ENCODE measurements around the gene PAPPA.

The PAPPA gene

DNA sequence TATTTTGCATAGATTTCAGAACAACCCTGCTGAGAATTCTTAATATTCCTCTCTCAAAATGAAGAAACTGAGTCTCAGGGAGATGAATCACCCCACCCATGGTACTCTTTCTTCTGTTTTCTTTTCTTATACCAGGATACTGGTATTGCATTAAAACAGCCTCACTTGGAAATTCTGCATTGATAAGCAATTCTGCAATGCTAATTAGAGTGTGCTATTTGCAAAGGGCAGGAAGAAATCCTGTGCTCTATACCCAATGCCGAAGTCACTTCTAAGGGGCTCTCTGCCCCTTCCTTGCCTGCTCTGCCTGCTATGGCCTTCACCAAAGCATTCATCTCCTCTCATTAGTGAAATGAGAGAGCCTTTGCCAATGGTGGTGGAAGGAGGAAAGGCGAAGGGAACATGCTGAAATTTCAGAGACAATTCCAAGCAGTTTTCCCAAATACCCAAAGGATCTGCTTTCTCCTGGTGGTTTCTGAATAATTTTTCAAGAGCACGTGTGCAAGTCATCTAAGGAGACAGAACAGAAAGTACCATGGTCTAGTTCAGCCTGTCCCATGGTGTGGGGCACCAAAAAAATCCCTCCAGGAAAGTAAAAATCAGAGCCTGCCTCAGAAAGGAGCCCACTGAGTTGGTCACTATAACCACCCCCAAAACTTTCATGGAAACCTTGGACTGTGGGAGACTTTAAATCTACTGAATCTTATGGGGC lies 156.5 kb downstream of the PAPPA start:
- in situ Hi-C loops (cut with MboI; ENCODE audit: low sequenced_read_pairs): no loop called here

DNA sequence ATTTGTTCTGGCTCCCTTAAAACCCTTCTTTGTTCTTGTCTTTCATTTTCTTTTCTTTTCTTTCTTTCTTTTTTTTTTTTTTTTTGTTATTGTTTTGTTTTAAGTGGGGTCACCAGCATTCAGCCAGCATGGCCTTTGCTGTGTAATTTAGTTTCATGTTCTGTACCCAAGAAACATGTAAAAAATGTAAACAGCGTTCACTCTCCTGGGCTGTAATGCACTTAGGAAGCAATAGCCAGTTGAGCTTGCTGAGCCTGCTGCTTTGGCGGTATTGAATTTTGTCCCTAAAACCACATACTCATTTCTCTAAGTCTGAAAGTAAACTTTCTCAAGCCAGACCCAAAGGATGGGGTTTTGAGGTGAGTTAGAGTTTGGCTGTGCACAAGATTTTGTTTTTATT lies 158.6 kb downstream of the PAPPA start:
- in situ Hi-C loops (cut with MboI; ENCODE audit: low sequenced_read_pairs): no loop called here

DNA sequence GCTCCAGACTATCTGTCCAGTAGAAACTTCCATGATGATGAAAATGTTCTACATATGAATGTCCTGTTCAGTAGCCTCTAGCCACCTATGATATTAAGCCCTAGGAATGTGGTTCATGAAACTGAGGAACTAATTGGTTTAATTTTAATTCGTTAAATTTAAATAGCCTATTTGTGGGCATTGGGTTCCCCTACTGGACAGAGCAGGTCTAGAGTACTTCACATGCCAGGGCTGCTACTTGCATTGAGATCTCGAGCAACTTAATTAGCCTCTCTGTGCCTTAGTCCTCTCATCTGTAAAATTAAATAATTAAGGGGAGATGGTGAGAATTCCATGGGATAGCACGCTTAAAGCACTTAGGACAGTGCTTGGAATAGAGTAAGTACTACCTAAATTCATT lies 160.0 kb downstream of the PAPPA start:
- in situ Hi-C loops (cut with MboI; ENCODE audit: low sequenced_read_pairs): no loop called here

DNA sequence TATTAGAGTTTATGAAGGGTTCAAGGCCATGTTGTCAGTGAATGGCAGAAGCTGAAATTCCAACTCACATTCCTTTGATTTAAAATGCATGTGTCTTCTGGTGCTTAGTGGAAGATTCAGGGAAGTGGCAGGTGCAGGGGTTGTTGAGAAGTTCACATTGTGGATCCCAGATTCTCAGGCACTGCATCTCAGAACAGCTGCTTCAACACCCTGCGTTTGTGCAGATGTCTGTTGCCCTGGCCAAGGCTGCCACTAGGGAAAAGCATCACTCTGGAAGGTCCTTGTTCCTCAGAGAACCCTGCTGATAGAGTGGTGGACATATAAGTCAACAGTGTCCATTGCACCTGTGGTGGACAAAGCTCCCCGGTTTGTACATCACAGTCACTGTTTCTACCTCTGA lies 162.7 kb downstream of the PAPPA start:
- in situ Hi-C loops (cut with MboI; ENCODE audit: low sequenced_read_pairs): no loop called here

DNA sequence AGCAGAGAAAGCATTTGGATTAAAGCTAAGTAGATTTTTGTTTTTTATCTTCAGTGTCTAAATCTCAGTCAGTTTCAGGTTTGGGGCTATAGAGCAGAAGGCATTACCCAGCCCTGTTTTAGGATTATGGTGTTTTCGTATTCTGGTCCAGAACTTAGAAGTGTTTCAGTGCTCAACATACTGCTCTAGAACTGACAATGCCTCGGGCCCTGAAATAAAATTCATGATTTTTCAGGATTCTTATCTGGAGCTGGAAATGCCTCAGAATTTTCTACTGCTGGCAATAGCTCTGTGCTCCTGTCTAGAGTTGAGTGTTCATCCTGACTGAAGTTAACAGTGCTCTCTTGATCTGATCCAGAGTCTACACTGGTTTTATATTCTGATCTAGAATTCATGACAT lies 163.9 kb downstream of the PAPPA start:
- in situ Hi-C loops (cut with MboI; ENCODE audit: low sequenced_read_pairs): no loop called here

DNA sequence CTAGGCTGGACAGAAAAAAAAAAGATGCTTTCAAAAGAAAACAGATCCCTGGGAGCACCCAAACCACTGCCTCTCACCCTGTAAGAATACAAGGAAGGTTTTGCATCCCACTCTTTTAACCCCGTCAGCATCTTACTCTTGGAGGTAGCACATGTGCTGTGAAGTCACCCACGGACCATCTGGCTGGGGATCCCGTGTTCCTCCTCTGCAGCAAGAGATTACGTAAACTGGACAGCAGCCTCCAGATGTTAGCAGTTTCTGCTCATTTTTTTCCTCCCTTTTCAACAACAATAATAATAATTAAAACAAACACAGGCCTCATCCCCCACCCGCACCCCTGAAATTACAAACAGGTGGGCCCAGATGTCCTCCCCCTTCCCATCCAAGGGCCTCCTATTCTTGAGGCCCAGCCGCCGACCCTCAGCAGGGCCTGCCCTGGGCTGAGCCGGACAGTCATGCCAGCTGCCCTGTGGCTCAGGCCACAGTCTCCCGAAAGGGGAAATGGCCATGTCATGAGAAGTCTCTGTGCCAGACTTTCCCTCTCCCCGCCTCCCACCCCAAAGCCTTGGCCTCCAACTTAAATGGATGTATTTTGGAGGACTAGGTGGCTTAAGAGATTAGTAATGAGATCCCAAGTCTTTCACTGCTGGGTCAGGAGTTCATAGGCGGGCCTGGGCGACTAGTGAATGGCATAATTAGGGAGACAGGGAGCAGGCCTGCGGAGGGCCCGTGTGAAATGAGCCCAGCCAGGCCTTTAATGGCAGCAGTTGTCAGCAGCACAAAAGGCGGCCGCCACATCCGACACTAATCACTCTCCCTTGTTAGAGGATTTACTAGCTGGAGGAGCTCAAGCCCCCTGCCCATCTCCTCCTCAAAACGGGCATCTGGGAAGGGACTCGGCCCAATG lies 165.1 kb downstream of the PAPPA start:
- in situ Hi-C loops (cut with MboI; ENCODE audit: low sequenced_read_pairs): no loop called here

DNA sequence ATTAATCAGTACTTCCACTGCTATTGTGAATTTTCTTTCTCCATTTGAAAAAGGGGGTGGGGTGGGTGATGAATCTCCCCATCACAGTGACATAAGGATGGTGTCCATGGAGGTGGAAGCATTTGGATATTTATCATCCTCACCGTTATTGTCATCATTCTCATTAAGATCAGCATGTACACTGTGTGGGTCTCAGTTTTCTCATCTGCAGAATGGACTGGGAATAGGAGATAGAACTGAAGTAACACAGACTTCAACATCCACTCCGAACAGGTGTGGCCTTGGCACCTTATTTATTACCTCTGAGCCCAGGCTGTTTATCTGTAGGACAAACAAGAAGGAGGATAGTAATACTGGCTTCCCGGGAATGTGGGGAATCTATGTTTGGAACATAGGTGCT lies 165.9 kb downstream of the PAPPA start:
- in situ Hi-C loops (cut with MboI; ENCODE audit: low sequenced_read_pairs): no loop called here

DNA sequence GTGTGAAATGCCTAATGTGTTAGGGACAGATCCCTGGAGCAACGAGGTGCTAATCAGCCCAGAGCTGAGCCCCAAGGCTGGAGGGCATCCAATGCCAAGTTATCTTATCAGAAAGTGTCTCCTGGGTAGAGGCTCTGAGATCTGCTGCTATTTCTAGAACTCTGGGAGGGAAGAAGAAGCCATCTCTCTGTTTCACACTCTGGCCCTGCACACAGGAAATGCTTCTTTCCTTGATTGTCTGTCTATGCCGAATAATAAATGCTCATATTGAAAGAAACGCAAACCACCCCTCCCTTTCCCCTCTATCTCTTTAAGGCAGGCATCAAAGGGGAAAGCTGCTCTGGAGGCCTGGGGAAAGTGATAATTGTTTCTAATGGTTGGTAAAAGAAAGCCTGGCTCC lies 166.7 kb downstream of the PAPPA start:
- in situ Hi-C loops (cut with MboI; ENCODE audit: low sequenced_read_pairs): no loop called here

DNA sequence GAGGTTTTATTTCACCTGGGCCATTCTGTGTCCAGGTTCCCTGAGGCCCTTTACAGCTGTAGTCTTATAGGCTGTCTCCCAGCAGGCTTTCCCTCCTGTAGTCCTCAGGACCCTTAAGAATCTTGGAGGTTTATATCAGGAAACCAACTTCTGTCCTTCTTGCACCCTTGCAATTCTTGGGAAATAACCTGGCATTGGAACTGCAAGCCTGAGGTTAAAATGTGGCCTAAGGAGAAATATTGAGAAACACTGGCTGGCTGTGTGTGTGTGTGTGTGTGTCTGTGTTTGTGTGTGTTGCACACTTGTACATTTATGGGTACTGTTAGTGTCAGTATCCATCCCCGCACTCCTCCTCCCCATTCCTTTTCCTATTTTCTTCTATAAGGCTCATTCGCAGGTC lies 168.9 kb downstream of the PAPPA start:
- in situ Hi-C loops (cut with MboI; ENCODE audit: low sequenced_read_pairs): no loop called here

DNA sequence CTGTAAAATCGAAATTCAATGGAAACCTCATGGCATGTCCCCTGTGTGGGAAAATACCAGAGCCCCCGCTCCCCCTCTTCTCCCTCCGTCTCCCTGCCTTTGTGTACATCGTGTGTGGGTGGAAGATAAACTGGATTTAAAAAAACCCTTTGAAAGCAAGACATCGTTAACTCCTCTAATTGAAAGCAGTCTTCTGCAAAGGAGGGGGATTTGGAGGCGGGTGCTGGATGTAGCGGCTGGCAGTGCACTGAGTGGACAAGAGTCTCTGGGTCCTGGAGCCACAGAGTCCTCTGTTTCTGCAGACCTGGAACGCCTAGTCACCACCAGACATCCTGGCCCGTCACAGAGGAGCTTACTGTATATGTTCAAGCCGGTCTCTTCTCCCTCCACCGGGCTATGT lies 169.4 kb downstream of the PAPPA start:
- in situ Hi-C loops (cut with MboI; ENCODE audit: low sequenced_read_pairs): no loop called here

DNA sequence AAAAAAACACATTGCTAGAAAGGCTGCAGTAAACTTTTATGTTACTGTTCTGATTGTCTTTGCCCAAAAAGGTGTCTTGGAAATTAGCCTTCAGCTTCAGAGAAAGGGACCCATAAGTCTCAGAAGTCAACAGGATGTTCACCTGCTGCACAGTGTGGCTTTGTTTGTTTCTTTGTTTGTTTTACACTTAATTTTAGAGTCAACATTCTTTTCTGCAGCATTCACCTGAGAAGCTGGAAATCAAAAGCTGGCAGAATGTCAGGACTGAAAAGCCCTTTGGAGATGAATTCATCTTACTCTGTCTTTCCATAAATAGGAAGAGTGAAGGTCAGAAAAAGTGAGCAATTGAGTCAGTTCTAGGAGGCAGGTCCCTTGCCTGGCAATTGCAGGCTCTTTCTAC lies 170.0 kb downstream of the PAPPA start:
- in situ Hi-C loops (cut with MboI; ENCODE audit: low sequenced_read_pairs): no loop called here

DNA sequence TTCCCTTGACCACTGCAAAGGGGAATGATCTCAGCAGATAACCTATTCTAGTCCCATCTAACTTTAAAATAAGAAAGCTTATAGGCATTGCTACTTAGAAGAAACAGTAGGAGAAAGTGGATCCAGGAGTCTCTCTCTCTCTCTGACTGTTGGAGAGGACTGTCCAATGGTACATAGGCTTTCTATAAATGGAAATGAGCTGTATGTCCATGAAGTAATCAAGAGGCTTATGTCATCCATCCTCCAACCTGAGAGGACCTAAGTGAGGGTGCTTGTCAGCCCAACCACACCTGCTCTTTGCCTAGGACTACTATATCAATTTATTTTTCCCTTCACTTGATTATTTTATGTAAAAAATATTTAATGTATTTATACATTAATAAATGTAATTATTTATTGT lies 172.3 kb downstream of the PAPPA start:
- in situ Hi-C loops (cut with MboI; ENCODE audit: low sequenced_read_pairs): no loop called here

DNA sequence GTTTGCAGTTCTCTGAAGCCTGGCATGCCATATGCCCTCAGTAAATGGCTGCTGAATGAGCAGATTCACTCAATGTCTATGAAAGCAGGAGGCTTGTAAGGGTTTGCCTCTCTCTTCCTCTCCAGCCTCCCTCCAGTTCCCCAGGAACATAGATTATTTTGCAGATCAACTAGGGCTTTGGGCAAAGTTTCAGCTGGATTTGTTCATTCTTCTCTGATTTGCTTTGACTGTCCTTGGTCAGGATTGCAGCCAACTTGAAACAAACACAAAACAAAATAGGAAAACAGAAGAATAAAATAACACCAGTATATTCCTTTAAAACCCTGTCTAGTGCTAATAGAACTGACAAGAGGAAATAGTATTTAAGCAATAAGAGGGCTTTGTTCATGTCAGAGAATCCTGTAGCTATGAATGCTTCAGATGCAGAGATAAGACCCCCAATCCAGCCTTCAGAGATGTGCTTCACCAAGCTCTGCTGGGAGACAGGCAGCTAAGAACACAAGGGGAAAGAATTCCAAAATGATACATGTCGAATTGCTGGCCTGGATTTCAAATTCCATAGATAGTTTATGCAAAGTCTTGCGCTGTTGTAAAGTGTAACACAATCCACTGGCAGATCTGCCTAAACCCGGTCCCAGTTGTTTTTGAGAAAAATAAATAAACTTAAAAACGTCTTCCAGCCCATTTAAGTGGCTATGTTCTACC lies 174.3 kb downstream of the PAPPA start:
- in situ Hi-C loops (cut with MboI; ENCODE audit: low sequenced_read_pairs): no loop called here

DNA sequence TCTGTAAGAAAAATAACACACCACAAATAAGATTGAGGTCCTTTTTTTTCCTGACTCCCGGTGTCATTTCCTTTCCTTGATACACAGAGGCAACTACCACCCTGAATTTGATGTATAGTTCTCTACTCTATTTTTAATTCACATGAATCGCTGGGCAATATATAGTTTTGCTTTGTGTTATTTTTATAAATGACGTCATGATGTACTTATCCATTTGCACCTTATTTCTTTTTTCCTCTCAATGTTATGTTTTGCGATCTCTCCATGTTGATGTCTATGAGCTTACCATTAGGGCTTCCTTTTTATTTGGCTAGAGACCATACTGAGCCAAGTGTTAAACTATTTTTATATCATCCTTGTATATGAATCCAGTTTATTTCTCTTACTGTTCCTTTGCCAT lies 175.9 kb downstream of the PAPPA start:
- in situ Hi-C loops (cut with MboI; ENCODE audit: low sequenced_read_pairs): no loop called here

DNA sequence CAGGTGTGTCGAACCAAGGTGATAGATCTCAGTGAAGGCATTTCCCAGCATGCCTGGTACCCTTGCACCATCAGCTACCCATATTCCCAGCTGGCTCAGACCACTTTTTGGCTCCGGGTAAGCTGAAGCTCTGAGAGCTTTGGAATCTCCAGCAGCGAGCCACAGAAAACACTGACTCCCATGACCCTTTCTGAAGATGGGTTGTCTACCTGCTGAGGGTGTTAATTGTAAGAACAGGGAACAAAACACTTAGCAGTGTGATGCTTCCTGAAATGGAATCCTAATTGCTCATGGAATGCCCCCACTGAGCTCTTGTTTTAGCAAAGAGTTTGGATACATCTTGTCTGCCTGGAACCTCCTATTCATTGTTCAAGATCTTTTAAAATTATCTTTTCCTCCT lies 177.7 kb downstream of the PAPPA start:
- in situ Hi-C loops (cut with MboI; ENCODE audit: low sequenced_read_pairs): no loop called here

DNA sequence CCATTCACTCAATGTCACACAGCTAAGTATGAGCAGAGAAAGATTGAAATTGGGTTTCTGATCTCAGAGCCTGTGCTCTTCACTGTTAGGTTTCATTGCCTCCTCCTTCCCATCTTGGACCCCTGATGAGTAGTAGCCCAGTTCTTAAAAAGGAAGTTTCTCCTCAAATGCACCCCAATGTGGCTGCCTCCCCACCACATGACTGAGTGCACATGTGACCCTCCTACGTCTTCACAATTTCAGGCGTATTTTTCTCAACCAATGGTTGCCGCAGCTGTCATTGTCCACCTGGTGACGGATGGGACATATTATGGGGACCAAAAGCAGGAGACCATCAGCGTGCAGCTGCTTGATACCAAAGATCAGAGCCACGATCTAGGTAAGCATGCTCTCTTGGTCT lies 178.5 kb downstream of the PAPPA start:
- in situ Hi-C loops (cut with MboI; ENCODE audit: low sequenced_read_pairs): no loop called here

DNA sequence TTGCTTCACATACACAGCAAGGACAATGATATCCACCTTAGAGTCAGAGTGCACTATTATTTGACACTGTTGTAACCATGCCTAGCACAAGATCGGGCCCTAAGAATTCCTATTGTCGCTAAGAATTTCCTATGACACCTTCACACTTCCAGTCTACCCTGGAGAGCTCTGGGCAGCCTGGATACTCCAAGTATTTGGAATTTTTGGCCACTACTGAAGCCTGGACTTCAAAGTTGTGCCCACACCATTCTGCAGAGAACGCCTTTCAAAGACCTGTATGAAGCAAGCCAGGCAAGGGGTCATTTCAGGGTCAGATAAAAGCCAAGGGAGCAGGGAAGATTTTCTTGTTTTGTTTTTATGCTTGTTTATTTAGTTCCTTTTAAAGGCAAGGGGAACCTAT lies 179.7 kb downstream of the PAPPA start:
- in situ Hi-C loops (cut with MboI; ENCODE audit: low sequenced_read_pairs): no loop called here

DNA sequence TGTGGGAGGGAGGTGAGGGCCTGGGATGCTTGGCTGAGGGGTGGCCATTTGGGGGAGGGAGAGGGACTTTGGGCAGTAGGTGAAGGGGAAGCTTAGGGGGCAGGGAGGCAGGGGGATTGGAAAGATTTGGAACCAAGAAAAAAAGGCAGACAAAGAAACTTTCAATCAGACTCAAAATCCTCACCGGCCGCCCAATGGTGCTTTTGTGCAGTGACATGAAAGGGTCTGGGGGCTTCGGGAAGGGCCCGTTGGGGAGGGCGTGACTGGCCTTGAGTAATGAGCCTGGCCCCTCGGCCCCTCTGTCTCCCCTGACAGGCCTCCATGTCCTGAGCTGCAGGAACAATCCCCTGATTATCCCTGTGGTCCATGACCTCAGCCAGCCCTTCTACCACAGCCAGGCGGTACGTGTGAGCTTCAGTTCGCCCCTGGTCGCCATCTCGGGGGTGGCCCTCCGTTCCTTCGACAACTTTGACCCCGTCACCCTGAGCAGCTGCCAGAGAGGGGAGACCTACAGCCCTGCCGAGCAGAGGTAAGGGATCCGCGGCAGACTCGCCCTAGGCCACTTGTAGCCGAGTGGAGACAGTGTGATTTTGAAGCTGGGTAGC lies 181.1 kb downstream of the PAPPA start:
- in situ Hi-C loops (cut with MboI; ENCODE audit: low sequenced_read_pairs): no loop called here

DNA sequence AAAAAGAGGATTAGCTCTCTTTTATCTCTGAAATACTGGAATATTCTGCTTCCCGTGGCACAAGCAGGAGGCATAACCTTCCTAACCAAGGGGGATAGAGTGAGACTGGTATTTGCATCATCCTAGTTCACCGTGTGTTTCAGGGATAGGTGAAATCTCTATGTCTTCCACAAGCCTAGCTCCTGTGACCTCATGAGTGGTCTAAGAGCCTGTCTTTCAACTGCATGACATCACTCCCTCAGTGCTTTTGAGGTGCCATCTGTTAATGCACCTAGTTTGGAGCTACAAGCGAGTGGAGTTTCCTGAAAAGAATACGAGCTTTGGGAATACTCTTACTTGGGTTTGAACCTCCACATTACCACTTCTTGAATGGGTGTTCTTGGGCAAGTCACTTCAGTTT lies 181.8 kb downstream of the PAPPA start:
- in situ Hi-C loops (cut with MboI; ENCODE audit: low sequenced_read_pairs): no loop called here

DNA sequence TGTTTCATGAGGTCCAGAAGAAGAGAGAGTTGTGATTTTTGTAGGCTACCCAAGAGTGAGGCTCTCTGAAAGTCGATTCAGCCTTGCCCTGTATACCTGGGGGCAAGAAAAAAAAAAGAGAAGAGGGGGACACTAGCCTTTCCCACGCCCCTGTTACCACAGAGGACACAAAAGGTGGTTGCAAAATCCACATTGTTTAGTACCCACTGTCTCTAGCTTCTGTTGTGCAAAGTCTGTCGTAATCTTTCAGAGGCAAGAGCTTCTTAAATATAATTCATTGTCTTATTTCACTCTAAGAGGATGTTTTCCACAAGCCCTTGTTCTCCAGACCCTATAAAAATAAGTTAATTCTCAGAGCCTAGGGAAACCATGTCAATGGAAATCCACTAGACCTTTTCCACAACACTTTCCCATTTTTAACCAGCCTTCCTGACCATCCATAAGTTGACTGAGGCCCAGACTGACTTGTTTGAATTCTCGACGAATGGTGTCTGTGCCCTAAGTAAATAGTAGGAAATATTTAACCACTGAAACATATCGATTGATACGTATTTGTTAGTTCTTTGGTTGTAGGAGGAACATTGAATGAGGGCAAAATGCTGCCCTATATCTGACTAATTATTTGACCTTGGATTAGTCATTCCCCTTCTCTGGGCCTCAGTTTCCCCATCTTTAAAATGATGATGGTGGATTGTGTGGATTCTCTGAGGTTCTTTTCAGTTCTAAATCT lies 182.7 kb downstream of the PAPPA start:
- in situ Hi-C loops (cut with MboI; ENCODE audit: low sequenced_read_pairs): no loop called here

DNA sequence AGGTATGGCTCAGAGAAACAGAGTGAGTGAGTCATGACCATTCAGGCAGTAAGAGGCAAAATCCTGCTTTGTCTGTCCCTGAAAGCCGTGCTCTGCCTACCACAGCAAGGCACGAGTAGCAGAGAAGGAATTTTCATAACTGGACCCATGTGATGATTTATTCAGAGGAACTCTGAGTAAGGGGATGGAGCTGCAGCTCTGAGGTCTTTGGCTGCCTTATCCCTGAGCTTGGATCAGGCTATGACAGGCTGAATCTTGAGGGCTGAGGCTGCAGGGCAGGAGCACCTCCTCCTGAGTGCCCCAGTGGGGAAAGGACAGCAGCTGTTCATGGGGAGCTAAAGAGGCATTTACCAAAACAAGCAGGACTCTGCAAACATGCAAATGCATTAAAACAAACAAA lies 183.4 kb downstream of the PAPPA start:
- in situ Hi-C loops (cut with MboI; ENCODE audit: low sequenced_read_pairs): no loop called here

Data from HL-60/S4 treated with phorbol 12-myristate 13-acetate at 8.2 ng/mL for 4 days and 3 days (cell line).